ENCODE measurements around the gene NEAT1.

- TF ChIP-seq CTCF (IDR thresholded peaks at IDR 0.05; ENCODE audit: control extremely low read depth in 1 of 3, insufficient read depth in 1 of 3, low read depth in 1 of 3, low read length in 3 of 3) (no peak), HDAC6 (IDR thresholded peaks at IDR 0.05; ENCODE audit: low read depth, low read length) (no peak), POLR2A (IDR thresholded peaks at IDR 0.05; ENCODE audit: control extremely low read depth in 1 of 2, low read depth in 2 of 2, low read length in 2 of 2) (no peak), TCF12 (IDR thresholded peaks at IDR 0.05; ENCODE audit: low read depth, low read length) (no peak), CHD2 (IDR thresholded peaks at IDR 0.05; ENCODE audit: low read length) (no peak), TEAD4 (IDR thresholded peaks at IDR 0.05; ENCODE audit: low read depth, low read length) (no peak), CBX5 (IDR thresholded peaks at IDR 0.05; ENCODE audit: low read depth, low read length) (no peak), EP300 (IDR thresholded peaks at IDR 0.05; ENCODE audit: borderline replicate concordance in 1 of 2, low read depth in 2 of 2, low read length in 2 of 2) (no peak), EZH2 (IDR thresholded peaks at IDR 0.05; ENCODE audit: low read depth, low read length, severe bottlenecking) (no peak), SIN3A (conservative IDR thresholded peaks at IDR 0.05 in 1 of 2, IDR thresholded peaks at IDR 0.05 in 1 of 2; ENCODE audit: low read depth in 1 of 2, low read length in 2 of 2) (no peak), RXRA (IDR thresholded peaks at IDR 0.05; ENCODE audit: insufficient read depth, low read depth, low read length) (no peak), ATF3 (IDR thresholded peaks at IDR 0.05; ENCODE audit: insufficient read depth, low read depth, low read length) (no peak), TAF1 (IDR thresholded peaks at IDR 0.05; ENCODE audit: low read depth, low read length) (no peak), YY1 (IDR thresholded peaks at IDR 0.05; ENCODE audit: low read depth, low read length) (no peak)
Measured at GRCh38 chr11:65425971-65426838, 3.6 kb downstream of the NEAT1 start.

All from H1 (cell line).